IPS-20b (cell line): ENCODE measurements around the gene XYLT1.

Experiments
- H3K27ac ChIP-seq: one replicate; pipeline ENCODE4 v1.5.1; 2013; ENCODE audit warnings: low read length
- H3K27me3 ChIP-seq: 2 replicates; pipeline ENCODE4 v1.6.1; 2013; ENCODE audit warnings: mild to moderate bottlenecking, low read length, inconsistent platforms; ENCODE audit not compliant: insufficient read depth
- H3K36me3 ChIP-seq: 2 replicates; pipeline ENCODE4 v1.6.1; 2013; ENCODE audit warnings: low read depth, mild to moderate bottlenecking, inconsistent platforms, low read length, moderate library complexity; ENCODE audit not compliant: insufficient read depth
- H3K4me1 ChIP-seq: 2 replicates; pipeline ENCODE4 v1.6.1; 2013; ENCODE audit warnings: mild to moderate bottlenecking, control low read depth, inconsistent platforms, low read length, moderate library complexity; ENCODE audit not compliant: insufficient read depth
- H3K4me3 ChIP-seq: 2 replicates; pipeline ENCODE4 v1.5.1; 2013; ENCODE audit warnings: mild to moderate bottlenecking, low read length, inconsistent platforms
- H3K9ac ChIP-seq: 2 replicates; pipeline ENCODE4 v1.6.1; 2013; ENCODE audit warnings: low read depth, mild to moderate bottlenecking, inconsistent platforms, low read length, moderate library complexity
- H3K9me3 ChIP-seq: 2 replicates; pipeline ENCODE4 v1.6.1; 2013; ENCODE audit warnings: mild to moderate bottlenecking, low read depth, low read length, inconsistent platforms; ENCODE audit not compliant: insufficient read depth

The XYLT1 gene

DNA sequence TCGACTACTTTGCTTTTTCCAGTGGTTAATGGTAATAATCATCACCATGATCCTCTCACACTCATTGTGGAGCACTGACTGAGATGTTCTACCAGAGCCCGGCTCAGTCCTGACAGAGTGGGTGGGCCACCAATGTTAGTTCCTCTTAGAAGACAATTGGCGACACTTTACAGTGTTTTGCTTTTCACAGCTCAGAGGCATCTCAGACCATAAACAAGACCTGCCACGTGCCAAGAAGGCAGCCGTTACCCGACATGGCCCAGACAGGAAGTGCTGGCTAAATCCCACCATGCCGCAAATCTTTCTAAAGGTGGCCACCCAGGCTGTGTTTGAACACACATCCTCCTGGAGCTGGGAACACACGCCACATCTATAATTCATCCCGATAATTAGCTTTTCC is 103.7 kb downstream of the XYLT1 start:
- Histone ChIP-seq H3K27ac (no peak overlapping the region), H3K4me3 (no peak overlapping the region)

DNA sequence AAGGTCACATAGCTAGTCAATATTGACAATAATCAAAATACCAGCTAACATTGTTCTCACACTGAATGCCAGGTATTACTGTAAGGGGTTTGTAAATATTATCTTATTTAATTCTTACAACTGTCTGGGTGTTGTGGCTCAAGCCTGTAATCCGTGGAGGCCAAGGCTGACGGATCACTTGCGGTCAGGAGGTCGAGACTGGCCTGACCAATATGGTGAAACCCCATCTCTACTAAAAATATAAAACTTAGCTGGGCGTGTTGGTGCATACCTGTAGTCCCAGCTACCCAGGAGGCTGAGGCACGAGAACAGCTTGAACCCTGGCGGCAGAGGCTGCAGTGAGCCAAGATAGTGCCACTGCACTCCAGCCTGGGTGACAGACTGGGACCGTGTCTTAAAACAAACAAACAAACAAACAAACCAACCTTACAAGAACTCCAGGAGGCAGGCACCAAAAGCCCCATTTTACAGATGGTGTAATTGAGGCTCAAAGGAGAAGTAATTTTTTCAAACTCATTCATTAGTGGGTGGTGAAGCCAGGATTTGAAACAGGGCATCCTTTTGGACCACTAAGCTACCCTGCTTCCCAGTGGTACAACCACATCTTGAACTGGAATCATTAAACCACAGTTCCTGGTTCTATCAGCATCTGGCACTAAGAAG is 104.3 kb downstream of the XYLT1 start:
- H3K9me3 ChIP-seq = no peaks in the 10 kb centered on the region
- no peak overlapping the region for H3K9ac ChIP-seq
- H3K36me3 ChIP-seq = no peaks in the 10 kb centered on the region
- H3K27me3 ChIP-seq = no peaks in the 10 kb centered on the region
- H3K27ac ChIP-seq = no peak overlapping the region
- no peak overlapping the region for H3K4me3 ChIP-seq
- H3K4me1 ChIP-seq = peaks cover 36% of the 10 kb centered on the region; the same call in 1 of the 2 replicates

More for the DNA sequence above, 103.7 kb downstream of the XYLT1 start:
- Histone ChIP-seq H3K36me3 (no peaks in the 10 kb centered on the region), H3K27me3 (no peaks in the 10 kb centered on the region), H3K9me3 (no peaks in the 10 kb centered on the region), H3K4me1 (peaks cover 42% of the 10 kb centered on the region), H3K9ac (no peak overlapping the region)

DNA sequence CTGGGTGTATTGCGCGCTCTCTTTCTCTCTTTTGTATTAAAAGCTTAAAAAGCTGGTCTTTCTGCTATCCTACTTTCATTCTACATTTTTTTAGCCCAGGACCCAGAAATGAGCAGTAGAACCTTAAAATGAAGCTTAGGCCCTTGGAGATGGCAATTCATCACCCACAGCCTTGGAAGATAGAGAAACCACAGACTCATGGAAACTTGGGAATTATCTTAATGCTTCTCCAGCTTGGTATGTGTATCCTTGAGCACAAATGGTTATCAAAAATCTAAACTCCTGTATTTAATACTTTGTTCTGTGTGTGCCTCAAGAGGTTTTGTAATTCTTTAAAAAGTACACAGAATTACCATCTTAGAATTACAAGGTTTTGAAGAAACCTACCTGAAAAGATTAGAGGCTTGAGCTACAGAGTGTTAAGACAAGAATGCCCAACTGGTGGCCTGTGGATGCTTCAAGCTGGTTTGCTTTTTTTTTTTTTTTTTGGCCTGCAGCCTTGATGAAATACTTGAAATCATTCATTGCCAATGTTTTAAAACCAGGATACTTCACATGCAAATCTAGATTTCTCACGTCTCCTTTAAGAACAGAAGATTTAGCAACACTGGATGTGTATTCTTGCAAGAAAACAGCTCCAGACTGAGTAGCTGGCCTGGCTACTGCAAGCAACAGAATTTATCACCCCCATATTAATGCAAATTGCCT is 105.0 kb downstream of the XYLT1 start:
- H3K36me3 ChIP-seq = no peaks in the 10 kb centered on the region
- no peak overlapping the region for H3K4me3 ChIP-seq
- H3K4me1 ChIP-seq = peaks cover 35% of the 10 kb centered on the region; the same call in 1 of the 2 replicates
- no peak overlapping the region for H3K9ac ChIP-seq
- H3K27ac ChIP-seq = no peak overlapping the region
- H3K27me3 ChIP-seq = no peaks in the 10 kb centered on the region
- H3K9me3 ChIP-seq = no peaks in the 10 kb centered on the region

DNA sequence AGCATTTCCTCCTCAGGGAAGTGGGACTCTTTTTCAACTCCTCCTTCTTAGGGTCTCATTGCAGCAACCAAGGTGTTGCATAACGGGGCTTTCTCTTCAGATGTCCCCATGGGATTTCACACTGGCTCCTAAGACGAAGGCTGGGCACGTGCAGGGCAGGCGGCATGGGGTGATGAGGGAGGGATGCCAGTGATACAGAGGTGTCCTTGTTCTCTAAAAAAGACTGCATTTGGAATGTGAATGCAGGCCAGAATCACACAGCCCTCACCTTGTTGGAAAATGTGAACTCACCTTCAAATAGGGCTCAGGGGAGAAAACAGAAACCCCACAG is 105.6 kb downstream of the XYLT1 start:
- H3K27ac ChIP-seq = no peak overlapping the region
- no peak overlapping the region for H3K4me3 ChIP-seq
- no peak overlapping the region for H3K9ac ChIP-seq
- no peaks in the 10 kb centered on the region for H3K27me3 ChIP-seq
- H3K4me1 ChIP-seq = peaks cover 31% of the 10 kb centered on the region; the same call in 1 of the 2 replicates
- no peaks in the 10 kb centered on the region for H3K9me3 ChIP-seq
- no peaks in the 10 kb centered on the region for H3K36me3 ChIP-seq

DNA sequence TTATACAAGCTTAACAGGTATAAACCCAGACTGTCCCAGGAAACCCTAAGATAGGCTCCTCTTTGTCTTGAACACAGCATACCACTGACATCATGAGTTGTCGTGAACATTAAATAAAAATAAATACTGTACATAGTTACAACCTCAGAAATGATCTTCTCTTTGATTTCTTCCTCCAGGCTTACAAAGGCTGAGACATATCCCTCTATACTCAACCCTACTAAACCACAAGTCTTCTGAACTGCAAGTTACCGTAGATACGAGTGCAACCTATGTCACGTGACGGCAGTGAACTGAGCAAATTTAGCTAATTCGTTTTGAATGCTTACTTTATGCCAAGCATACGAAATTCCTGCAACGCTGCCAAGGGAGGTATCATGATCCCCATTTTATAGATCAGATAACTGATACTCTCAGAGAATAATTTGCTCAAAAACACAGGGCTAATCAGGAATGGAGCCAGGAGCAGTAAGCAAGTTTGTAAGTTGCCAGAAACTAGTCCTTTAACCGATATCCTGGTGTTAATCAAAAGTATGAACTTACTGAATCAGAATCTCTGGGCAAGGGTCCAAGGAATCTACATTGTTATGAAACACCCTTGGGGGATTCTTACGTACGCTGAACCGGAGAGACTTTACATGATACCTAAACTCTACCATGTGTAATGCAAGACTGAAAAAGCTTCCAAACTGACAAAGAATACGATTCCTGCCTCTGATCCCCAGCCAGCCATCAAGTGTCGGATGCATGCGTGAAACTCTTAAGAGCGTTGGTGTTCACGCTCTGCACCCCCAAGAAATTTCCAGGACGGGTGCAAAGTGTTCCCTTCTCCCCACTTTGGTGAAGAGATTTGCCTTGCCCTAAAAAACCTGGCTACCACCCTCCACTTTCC is 106.2 kb downstream of the XYLT1 start:
- Histone ChIP-seq H3K9ac (no peak overlapping the region), H3K4me1 (peaks cover 25% of the 10 kb centered on the region; the same call in 1 of the 2 replicates), H3K27me3 (no peaks in the 10 kb centered on the region), H3K36me3 (no peaks in the 10 kb centered on the region), H3K27ac (no peak overlapping the region), H3K9me3 (no peaks in the 10 kb centered on the region), H3K4me3 (no peak overlapping the region)

DNA sequence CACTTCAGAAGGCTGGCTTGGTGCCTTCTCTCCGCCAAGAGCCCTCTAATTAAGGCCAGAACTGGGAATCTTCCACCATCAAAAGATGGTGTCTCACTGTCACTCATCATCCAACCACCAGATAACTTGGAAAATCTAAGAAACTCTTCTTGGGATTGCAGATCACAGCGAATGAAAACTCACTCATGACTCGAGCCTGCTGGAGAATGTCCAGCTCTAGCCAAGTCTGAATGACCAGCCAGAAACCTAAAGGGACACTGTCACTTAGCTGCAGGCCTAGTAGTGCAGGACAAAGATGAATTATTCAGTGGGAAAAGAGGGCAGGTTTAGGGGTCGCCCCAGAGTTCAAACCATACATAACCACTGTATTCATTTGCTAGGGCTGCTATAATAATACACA is 107.8 kb downstream of the XYLT1 start:
- Histone ChIP-seq H3K27ac (no peak overlapping the region), H3K9ac (no peak overlapping the region), H3K36me3 (no peaks in the 10 kb centered on the region), H3K4me1 (peaks cover 24% of the 10 kb centered on the region; the same call in 1 of the 2 replicates), H3K4me3 (no peak overlapping the region), H3K9me3 (no peaks in the 10 kb centered on the region), H3K27me3 (no peaks in the 10 kb centered on the region)

DNA sequence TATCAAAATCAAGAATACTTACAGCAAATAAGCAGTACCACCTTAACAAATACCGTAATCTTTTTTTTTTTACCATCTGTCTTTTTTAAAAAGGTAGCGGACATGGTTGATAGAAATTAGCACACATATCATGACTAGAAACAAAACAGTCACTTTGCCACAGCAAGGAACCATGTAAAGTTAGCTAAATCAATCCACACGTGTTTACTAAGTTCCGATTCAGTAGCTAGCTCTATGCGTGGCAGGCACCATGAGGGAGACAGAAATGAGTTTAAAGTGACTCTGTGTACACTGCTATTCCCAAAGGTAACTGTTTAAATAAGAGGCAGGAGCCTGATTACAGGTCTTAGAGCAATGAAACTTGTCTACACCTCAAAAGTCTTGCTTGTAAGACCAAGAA is 108.6 kb downstream of the XYLT1 start:
- H3K9ac ChIP-seq = no peak overlapping the region
- H3K36me3 ChIP-seq = no peaks in the 10 kb centered on the region
- no peak overlapping the region for H3K4me3 ChIP-seq
- peaks cover 17% of the 10 kb centered on the region; the same call in 1 of the 2 replicates for H3K4me1 ChIP-seq
- no peaks in the 10 kb centered on the region for H3K9me3 ChIP-seq
- H3K27me3 ChIP-seq = no peaks in the 10 kb centered on the region
- no peak overlapping the region for H3K27ac ChIP-seq

DNA sequence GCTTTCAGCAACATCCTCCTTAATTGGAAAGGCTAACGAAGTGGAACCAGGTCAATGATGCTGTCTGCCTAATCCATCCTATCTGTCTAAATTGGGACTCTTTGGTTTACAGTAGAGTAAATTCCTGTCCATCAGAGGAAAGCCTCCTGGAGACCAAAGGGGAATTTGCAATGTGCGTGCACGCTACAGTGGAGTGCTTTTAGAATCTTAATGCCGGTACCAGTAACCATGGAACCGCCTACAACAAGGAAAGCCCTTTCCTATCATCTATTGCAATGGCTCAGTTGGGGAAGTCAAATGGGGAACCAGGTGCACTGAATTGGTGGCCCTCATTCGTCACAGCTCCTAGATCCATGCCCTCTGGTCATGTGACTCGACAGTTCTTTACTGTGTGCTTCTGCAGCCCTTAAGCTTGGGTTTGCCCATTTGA is 110.1 kb downstream of the XYLT1 start:
- Histone ChIP-seq H3K36me3 (no peaks in the 10 kb centered on the region), H3K4me3 (no peak overlapping the region), H3K27me3 (no peaks in the 10 kb centered on the region), H3K4me1 (peaks cover 13% of the 10 kb centered on the region; the same call in 1 of the 2 replicates), H3K9ac (no peak overlapping the region), H3K27ac (no peak overlapping the region), H3K9me3 (no peaks in the 10 kb centered on the region)

DNA sequence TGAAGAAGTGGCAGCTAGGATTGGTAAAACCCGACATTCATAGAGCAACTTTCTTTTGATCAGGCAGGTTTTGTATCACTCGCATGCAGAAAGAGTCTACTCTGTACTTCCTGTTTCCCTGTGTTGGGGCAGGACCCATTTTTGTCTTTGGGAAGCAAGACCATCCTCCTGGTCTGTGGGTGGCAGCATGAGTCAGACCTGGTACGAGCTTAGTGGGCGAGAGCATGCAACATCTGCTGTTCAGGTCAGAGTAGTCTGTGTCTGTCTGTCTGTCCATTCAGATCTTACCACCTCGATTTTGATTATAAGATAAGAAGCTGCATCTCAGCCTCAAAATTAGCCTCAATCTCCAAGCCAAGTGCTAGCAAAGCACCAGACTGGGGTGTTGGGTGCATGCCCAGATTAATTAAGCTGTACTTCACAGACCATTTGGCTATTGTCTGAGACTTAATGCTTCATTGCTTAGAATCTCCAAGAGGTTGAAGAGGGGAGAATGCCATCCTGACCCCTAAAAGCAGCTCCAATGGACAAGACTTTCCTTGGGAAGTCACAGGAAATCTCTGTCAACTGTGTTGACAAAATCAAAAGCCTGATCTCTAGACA is 110.9 kb downstream of the XYLT1 start:
- H3K27me3 ChIP-seq = no peaks in the 10 kb centered on the region
- H3K4me1 ChIP-seq = peaks cover 4% of the 10 kb centered on the region; the same call in 1 of the 2 replicates
- H3K27ac ChIP-seq = no peak overlapping the region
- no peak overlapping the region for H3K4me3 ChIP-seq
- H3K9ac ChIP-seq = no peak overlapping the region
- H3K36me3 ChIP-seq = no peaks in the 10 kb centered on the region
- H3K9me3 ChIP-seq = no peaks in the 10 kb centered on the region

DNA sequence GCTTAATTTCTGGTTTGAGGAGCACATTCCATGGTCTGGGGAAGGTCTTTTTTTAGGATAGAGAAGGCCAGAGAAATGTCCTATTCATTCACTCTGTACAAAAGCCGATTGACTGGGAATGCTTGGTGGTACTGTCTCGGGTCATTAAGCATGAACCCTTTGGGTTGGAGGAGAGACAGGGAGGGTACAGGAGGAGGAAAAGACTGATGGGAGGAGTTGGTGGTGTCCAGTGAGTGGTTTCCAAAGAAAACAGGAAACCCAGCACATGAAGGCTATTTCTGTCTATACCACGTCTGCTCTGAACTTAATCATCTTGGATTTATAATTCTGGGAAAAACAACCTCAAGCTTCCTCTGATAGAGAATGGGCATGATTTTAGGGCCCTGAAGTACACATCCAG is 111.9 kb downstream of the XYLT1 start:
- Histone ChIP-seq H3K9me3 (no peaks in the 10 kb centered on the region), H3K27me3 (no peaks in the 10 kb centered on the region), H3K9ac (no peak overlapping the region), H3K4me1 (peaks cover 4% of the 10 kb centered on the region; the same call in 1 of the 2 replicates), H3K4me3 (no peak overlapping the region), H3K36me3 (no peaks in the 10 kb centered on the region), H3K27ac (no peak overlapping the region)

DNA sequence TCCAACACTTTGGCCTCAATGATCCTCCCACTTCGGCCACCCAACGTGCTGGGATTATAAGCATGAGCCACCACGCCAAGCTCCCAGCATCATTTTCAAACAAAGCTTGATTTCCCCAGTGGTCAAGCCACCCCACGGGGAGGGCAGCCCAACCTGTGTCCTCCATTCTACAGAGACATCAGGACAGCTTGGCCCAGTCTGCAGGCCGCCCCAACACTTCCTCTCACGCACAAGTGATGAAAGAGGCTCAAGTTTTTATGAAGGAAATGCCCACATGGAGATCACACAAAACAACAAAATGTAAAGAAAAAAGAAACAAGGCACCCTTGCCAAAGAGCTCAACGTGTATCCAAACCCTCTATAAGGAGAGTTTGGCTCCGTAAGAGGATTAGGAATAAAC is 112.4 kb downstream of the XYLT1 start:
- Histone ChIP-seq H3K9me3 (no peaks in the 10 kb centered on the region), H3K36me3 (no peaks in the 10 kb centered on the region), H3K27me3 (no peaks in the 10 kb centered on the region), H3K9ac (no peak overlapping the region), H3K27ac (no peak overlapping the region), H3K4me3 (no peak overlapping the region), H3K4me1 (peaks cover 4% of the 10 kb centered on the region; the same call in 1 of the 2 replicates)
